ENCODE data around the gene FOXP1.

GRCh38 chr3:71047616-71048531 lies 535.7 kb downstream of the FOXP1 start:
- TF ChIP-seq POLR2AphosphoS5 (IDR thresholded peaks at IDR 0.05) (no peak), POLR2A (IDR thresholded peaks at IDR 0.05) (no peak), EP300 (IDR thresholded peaks at IDR 0.05) (no peak)
- TF ChIP-seq, protein P1, sequence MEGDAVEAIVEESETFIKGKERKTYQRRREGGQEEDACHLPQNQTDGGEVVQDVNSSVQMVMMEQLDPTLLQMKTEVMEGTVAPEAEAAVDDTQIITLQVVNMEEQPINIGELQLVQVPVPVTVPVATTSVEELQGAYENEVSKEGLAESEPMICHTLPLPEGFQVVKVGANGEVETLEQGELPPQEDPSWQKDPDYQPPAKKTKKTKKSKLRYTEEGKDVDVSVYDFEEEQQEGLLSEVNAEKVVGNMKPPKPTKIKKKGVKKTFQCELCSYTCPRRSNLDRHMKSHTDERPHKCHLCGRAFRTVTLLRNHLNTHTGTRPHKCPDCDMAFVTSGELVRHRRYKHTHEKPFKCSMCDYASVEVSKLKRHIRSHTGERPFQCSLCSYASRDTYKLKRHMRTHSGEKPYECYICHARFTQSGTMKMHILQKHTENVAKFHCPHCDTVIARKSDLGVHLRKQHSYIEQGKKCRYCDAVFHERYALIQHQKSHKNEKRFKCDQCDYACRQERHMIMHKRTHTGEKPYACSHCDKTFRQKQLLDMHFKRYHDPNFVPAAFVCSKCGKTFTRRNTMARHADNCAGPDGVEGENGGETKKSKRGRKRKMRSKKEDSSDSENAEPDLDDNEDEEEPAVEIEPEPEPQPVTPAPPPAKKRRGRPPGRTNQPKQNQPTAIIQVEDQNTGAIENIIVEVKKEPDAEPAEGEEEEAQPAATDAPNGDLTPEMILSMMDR (IDR thresholded peaks at IDR 0.05) = no peak
